ENCODE measurements around the gene E2F2.

GRCh38 chr1:23546897-23547584 lies 16.0 kb upstream of the E2F2 start:
- TF ChIP-seq EZH2 (IDR thresholded peaks at IDR 0.05; ENCODE audit: borderline replicate concordance) (no peak), CTCF (IDR thresholded peaks at IDR 0.05; ENCODE audit: poor library complexity) (no peak)
